Mucosa of descending colon (tissue), 3 donors: ENCODE data around the gene OR2T1. TPM values are rescaled to one million over a fixed set of nuclear protein-coding genes. Genes with fewer than 3 reads are reported as not detected.
A peak's percentile ranks its signal among the peaks of the same experiment; 100 is the strongest.
"Not testable (repeated sequence)": the region's sequence is repeated elsewhere in the genome, so short reads cannot be mapped to it uniquely, and the experiment has no call there.

Source experiments
- ATAC-seq: fragments of 200-7000 bp; cut with Tn5 transposase; one replicate; pipeline ENCODE4 v1.9.1; 2020; ENCODE audit warnings: mild to moderate bottlenecking, moderate library complexity
- DNase-seq, 3 donors: peaks; one replicate each; pipeline ENCODE4 v3.0.0-alpha.2; 2020
- H3K36me3 ChIP-seq: fragments of 200-600 bp; one replicate; pipeline ENCODE4 v1.8.0; 2021; ENCODE audit warnings: low read depth, mild to moderate bottlenecking
- H3K4me1 ChIP-seq: fragments of 200-600 bp; one replicate; pipeline ENCODE4 v1.8.0; 2021; ENCODE audit warnings: low read depth, mild to moderate bottlenecking
- H3K4me3 ChIP-seq: fragments of 200-600 bp; one replicate; pipeline ENCODE4 v1.8.0; 2021; ENCODE audit warnings: mild to moderate bottlenecking
- H3K9me3 ChIP-seq: fragments of 200-600 bp; one replicate; pipeline ENCODE4 v1.8.0; 2021; ENCODE audit warnings: mild to moderate bottlenecking
- intact Hi-C, 2 donors: fragments of 100-400 bp; cut with DNase I in 1 of 2; cut with micrococcal nuclease in 1 of 2; formaldehyde crosslinking; loops; one replicate each; pipeline versions ENCODE4 v1.11.0 to v1.11.1; 2022; cut with DNase I, micrococcal nuclease
- total RNA-seq, 3 donors: library from RNA; stranded (reverse); fragmentation: NEBNext Ultra II Directional in 2 of 3; extraction: Animal tissue kit (Norgen Biotek cat#: 25700) in 2 of 3; gene quantifications; one replicate each; pipeline versions ENCODE4 v1.2.1 to v1.2.4, GENCODE V29; 2021 to 2023
- donor health status: DM: no; HTN: no; CAD: no; lungs with moderate emphysema.
- donor health status: DM: no; HTN: no; CAD: no.
- donor health status: DM: no; HTN: yes; CAD: no.

OR2T1 gene
- total RNA-seq, 3 donors from 2014 or later: not detected

DNA sequence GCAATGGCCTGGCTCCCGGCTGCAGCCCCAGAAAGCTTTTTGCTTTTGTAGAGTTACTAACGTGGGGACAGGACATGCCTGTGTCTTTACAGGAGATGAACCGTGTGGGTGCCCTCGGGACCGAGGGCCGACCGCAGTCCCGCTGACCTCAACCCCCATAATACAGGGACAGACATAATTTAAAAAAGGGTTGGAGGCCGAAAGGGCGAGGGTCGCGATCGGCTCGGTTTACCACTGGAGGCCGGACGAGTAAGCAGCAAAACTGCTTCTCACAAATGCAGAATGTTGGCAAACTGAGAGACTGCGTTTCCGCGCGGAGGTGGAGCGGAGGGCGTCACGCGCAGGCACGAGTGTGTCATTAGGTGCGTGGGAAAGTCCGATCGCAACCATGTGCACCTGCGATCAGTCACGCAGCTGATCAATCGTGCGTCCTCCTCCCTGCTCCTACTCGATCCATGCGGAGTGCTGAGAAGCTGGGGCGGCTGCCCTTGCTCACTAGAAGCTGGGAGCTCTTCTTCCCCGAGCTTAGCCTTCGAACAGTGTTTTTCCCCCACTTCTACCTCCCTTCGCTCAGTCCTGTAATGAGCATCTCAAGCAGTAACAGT is 31.1 kb downstream of the OR2T1 start:
- ATAC-seq, H3K4me3 ChIP-seq, H3K4me1 ChIP-seq, intact Hi-C loops, H3K9me3 ChIP-seq, H3K36me3 ChIP-seq: not testable (repeated sequence)
- peak in 1 of 3 donors; percentile 34 for DNase-seq

DNA sequence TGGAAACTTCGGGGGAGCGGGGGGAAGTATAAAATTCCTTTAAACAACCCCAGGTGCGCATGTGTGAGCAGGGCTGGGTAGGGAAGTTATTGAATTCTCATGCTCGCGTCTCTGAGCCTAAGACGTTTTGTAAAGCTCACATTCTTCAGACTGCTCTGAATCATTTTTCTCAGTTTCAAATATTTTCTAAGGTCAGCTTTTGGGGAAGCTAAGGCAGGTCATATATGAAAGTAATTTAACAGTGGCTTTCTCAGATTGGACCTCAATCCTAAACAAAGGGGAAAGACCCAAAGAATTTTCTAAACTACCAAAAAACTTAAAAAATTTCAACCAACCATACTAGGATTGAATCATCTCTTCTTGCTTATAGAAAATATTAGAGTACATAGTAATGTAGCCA is 32.1 kb downstream of the OR2T1 start:
- not testable (repeated sequence) for H3K9me3 ChIP-seq

DNA sequence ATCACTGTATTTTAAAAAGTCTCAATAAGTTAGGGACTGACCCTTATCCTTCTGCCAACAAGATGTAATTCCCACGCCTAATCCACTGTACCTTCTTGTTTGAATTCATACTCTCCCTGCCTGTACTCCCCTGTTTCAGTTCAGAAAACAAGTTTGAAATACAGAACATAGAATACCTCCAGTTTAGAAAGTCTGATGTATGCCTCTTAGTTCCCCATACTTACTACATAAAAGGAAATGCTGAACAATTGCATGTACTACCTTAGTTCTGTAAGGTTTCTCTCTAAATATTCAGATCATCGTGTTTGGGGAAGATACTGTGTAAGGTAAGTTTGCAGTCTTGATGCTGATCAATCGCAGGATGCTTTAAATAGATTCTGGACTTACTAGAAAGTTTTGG is 33.5 kb downstream of the OR2T1 start:
- ATAC-seq, intact Hi-C loops: not testable (repeated sequence)

More for the DNA sequence above, 32.1 kb downstream of the OR2T1 start:
- H3K4me3 ChIP-seq, ATAC-seq, H3K4me1 ChIP-seq, intact Hi-C loops, DNase-seq, H3K36me3 ChIP-seq: not testable (repeated sequence)

DNA sequence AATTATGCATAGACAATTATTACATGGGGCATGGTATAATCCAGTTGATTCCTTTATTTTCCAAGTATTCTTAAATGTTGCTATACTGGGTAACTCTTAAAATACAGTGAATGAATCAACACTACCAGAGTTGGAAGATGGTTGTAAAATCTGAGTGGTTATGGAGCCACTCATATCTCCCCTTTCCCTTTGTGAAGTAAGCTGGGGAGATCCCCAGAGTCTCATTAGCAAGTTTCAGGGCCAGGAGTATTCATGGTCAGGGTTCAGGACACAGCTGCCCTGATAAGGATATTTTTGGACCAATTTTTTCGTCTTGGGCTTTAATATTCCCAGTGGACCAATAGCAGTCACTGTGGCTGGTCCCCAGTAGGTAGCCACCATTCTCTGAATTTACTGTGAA is 35.8 kb downstream of the OR2T1 start:
- ATAC-seq, H3K4me3 ChIP-seq, H3K4me1 ChIP-seq, H3K9me3 ChIP-seq, H3K36me3 ChIP-seq, intact Hi-C loops, DNase-seq: not testable (repeated sequence)

More for the DNA sequence above, 33.5 kb downstream of the OR2T1 start:
- not testable (repeated sequence) for H3K9me3 ChIP-seq, DNase-seq, H3K4me3 ChIP-seq, H3K36me3 ChIP-seq, H3K4me1 ChIP-seq

DNA sequence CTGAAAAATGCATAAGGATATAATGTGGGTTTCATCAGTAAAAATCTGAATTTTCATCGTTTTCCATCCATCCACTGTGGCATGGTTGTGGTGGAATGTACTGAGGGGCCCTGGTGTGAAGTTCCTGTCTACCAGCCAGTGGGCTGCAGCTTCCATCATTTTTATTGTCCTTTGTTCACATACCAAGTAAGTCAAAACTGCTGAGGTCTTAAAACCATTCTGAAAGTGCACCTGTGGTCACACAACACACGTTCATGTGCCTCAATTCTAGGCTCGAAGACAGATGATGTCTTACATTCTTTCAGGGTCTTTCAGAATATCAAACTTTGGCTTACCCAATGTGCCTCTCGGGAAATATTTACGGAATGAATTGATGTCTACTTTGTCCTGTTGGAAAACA is 36.4 kb downstream of the OR2T1 start:
- H3K9me3 ChIP-seq, intact Hi-C loops, ATAC-seq: not testable (repeated sequence)

DNA sequence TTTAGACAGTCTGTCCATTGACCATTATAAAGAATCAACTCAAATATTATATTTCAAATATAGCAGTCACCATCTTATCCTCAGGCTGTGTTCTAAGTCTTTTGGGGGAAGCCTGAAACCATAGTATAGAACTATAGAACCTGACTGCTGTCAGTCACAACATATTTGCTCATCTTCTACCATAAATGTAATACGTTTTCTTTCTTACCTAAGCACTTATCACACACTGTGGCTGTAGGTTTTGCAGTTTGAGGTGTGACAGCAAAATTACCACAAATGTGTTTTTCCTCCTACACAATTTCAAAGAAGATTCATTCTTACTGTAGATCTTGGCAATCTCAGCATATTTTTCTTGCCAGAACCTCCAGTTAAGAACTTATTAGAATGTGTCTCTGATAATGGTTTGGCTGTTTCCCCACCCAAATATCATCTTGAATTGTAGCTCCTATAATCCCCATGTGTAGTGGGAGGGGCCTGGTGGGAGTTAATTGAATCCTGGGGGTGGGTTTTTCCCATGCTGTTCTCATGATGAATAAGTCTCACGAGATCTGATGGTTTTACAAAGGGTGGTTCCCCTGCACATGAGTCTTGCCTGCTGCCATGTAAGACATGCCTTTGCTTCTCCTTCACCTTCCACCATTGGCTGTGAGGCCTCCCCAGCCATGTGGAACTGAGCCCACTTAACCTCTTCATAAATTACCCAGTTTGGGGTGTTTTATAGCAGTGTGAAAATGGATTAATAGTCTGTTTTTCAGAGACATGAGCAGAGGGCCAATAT is 39.8 kb downstream of the OR2T1 start:
- H3K9me3 ChIP-seq: not testable (repeated sequence)

More for the DNA sequence above, 36.4 kb downstream of the OR2T1 start:
- DNase-seq, H3K4me1 ChIP-seq, H3K36me3 ChIP-seq, H3K4me3 ChIP-seq: not testable (repeated sequence)

DNA sequence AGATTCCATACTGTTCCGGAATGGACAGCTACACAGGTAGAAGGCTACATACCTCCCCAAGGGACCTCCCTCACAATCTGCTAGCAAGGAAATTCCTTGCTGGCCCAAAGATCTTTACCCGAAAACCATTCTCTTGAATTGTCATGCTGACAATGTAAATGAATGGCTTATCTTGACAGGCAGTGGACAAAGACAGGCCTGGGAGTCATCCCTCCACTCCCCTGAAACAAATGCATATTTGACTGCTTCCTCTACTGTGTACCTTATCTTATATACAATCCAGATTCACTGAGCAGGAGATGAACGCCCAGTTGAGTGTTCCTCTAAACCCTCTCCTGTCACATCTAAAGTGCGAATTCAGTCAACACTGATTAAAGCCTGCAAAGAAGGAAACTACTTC is 41.8 kb downstream of the OR2T1 start:
- intact Hi-C loops, ATAC-seq, DNase-seq, H3K4me1 ChIP-seq, H3K4me3 ChIP-seq, H3K9me3 ChIP-seq, H3K36me3 ChIP-seq: not testable (repeated sequence)

More for the DNA sequence above, 39.8 kb downstream of the OR2T1 start:
- H3K4me1 ChIP-seq, H3K36me3 ChIP-seq, H3K4me3 ChIP-seq, ATAC-seq, DNase-seq, intact Hi-C loops: not testable (repeated sequence)

DNA sequence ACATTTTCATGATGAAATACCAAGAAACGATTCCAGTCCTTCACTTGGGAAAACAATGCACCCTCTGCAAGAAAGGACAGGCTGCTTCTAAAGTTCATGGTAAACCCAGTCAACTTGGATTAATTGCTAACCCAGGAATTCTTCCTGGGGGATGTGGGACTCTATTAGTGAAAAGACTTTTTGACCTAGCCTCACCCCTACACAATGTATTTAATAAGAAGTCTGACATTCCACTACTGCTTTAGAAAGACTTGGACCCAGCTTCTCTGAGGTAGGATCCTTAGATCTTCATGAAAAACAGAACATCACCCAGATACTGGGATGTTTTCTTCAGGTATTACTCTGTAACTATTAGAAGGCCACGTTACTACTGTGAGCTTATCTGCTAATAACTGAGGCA is 42.6 kb downstream of the OR2T1 start, which contains the start of gene OR2T2:
Gene OR2T2 (plus strand): TSS at position 239 of the 400 bp plus-strand sequence. CDS start 7,161 bp downstream, outside the sequence.
- DNase-seq, H3K4me1 ChIP-seq, H3K36me3 ChIP-seq, H3K9me3 ChIP-seq, intact Hi-C loops, H3K4me3 ChIP-seq, ATAC-seq: not testable (repeated sequence)

DNA sequence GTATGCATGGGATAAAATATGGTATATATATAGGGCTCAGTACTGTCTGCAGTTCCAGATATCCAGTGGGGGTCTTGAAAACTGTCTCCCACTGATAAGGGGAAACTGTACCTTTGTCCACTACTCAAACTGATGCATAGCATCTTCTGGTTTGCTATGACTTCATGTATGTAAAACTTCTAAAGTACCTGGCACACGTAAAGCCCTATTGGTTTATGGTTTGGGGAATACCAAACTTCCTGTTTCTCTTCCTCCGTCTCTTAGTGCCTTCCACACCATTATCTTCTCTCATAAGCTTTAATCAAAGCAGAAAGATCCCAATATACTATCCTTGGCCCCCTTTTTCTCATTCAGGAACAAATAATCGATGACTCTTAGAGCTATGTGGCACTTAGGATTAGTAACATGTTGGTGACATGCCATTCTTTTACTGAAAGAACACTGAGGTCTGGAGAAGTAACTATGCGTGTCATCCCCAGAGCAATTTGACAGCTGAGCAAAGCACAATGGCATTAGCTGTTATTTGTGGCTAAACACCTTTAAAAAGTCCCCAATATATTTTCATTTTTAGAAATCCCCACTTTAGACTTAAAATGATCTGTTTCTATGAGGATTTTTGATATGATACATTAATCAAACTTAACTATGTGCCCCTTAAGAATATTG is 45.7 kb downstream of the OR2T1 start:
- H3K4me1 ChIP-seq, intact Hi-C loops: not testable (repeated sequence)

DNA sequence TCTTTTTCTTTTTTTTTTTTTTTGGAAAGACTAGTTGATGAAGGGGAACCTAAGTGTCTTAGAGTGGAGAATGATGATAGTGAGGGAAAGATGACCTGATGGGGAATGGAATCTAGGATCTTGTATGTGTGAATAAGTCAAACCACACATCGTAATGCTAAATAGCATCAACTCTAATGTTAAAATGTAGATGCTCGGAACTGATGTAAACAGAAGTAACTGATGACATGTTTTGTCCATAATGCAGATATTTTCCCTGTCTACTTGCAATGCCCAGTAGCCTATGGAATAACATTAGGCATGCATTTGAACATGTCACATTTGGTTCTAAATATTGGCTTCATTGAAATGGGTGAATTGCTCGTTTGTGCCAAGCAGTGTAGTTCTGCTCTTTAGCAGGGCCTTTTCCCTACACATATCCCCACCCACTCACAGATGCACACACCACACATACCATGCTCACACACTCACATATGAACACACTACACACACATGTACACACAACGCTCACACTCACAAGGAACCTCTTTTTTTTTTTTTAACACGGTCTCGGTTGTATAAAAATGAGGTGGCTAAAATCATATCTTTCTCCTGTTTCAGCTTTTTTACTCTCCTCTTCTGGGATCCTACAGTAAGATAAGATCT is 47.1 kb downstream of the OR2T1 start:
- intact Hi-C loops, DNase-seq, H3K9me3 ChIP-seq, H3K4me3 ChIP-seq, H3K36me3 ChIP-seq, H3K4me1 ChIP-seq, ATAC-seq: not testable (repeated sequence)

More for the DNA sequence above, 45.7 kb downstream of the OR2T1 start:
- not testable (repeated sequence) for H3K36me3 ChIP-seq, H3K9me3 ChIP-seq, H3K4me3 ChIP-seq, DNase-seq
- peak; percentile 33 for ATAC-seq

DNA sequence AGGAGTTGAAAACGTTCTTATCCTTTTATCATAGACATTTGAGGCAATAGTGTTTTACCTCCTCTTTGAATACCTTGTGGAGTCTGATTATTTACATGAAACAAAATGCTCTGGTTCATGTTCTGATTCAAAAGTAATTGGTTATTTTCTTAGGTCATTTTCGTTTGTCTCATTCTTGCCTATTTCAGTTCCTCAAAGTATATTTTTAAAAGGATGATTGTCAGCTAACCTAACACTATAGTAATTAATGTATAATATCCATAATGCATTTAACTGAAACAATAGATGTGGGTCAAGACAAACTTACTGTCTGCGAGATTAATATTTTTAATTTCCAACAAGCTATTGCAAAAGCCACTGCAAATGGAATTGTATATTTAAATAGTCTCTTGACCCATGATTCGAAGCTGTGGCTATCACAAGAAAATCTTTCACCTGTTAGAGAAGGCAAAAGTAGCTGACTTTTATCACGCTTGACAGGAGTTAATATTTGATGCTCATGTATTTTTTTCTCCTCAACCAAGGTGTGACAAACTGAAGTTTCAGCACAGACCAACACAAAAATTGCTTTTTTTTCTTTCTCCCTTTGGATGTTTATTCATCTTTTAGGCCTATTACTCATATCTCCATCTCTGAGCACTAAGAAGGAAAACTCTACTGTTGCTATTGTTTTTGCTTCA is 47.8 kb downstream of the OR2T1 start:
- H3K36me3 ChIP-seq, H3K4me1 ChIP-seq, ATAC-seq, intact Hi-C loops, H3K4me3 ChIP-seq, DNase-seq, H3K9me3 ChIP-seq: not testable (repeated sequence)

DNA sequence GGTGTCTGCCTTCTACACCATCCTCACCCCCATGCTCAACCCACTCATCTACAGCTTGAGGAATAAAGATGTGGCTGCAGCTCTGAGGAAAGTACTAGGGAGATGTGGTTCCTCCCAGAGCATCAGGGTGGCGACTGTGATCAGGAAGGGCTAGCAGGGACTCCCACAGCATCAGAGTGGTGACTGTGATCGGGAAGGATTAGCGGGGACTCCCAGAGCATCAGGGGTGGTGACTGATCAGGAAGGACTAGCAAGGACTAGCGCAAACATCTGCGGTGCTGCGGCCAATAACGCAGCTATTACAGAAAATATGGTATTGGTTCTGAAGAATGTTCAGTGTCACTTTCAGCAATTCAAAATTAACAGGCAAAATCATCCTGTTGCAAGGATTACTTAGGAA is 50.8 kb downstream of the OR2T1 start:
- H3K4me3 ChIP-seq, DNase-seq, ATAC-seq, H3K36me3 ChIP-seq, H3K9me3 ChIP-seq, H3K4me1 ChIP-seq, intact Hi-C loops: not testable (repeated sequence)

DNA sequence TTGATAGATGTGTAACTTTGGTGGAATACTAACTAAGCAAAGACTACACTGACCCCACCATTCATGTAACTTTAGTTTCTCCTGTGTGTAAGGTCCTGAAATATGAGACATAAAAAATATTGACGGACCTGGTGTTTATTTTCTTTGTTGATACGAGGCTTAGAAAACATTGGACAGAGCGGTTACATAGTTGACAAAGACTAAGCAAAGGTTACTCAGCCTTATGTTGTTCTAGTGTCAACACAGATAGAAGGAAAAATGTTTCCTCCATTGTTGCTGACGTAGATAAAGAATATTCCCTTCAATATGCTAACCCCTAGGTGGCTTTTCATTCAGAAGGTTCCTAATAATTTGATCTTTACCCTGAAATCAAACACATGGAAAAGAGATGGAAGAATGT is 52.2 kb downstream of the OR2T1 start:
- H3K36me3 ChIP-seq, H3K4me1 ChIP-seq, H3K9me3 ChIP-seq, DNase-seq, intact Hi-C loops, H3K4me3 ChIP-seq: not testable (repeated sequence)
- ATAC-seq: peak; percentile 53
